Natural killer cell (primary cell): ENCODE results near the gene PDZRN4. TPM values are rescaled to one million over a fixed set of nuclear protein-coding genes. Genes with fewer than 3 reads are reported as not detected.

ENCODE experiments used
- ATAC-seq, 3 donors: fragments of 150-1000 bp in 2 of 3; fragments of 200-7000 bp in 1 of 3; cut with Tn5 transposase; 1 replicate in 1 of 3; 2 replicates in 2 of 3; pipeline ENCODE4 v1.10.0; 2021; ENCODE audit warnings: mild to moderate bottlenecking in 2 of 3, moderate library complexity in 2 of 3
- DNase-seq, 2 donors: peaks; one replicate each; pipeline versions ENCODE4 v3.0.0 to v3.0.0-alpha.2; 2013 to 2021; ENCODE audit warnings: mixed read lengths in 1 of 2
- H3K27ac ChIP-seq: one replicate; pipeline ENCODE4 v1.5.1; 2013; ENCODE audit warnings: mild to moderate bottlenecking, low read length
- H3K27me3 ChIP-seq: one replicate; pipeline ENCODE4 v1.6.1; 2013; ENCODE audit warnings: low read length; ENCODE audit not compliant: control insufficient read depth, insufficient read depth
- H3K36me3 ChIP-seq: one replicate; pipeline ENCODE4 v1.6.1; 2013; ENCODE audit warnings: low read length; ENCODE audit not compliant: control insufficient read depth, insufficient read depth
- H3K4me1 ChIP-seq: one replicate; pipeline ENCODE4 v1.6.1; 2013; ENCODE audit warnings: low read length; ENCODE audit not compliant: control insufficient read depth, insufficient read depth
- H3K4me3 ChIP-seq: one replicate; pipeline ENCODE4 v1.5.1; 2013; ENCODE audit warnings: low read length
- H3K9me3 ChIP-seq: one replicate; pipeline ENCODE4 v1.6.1; 2013; ENCODE audit warnings: low read length; ENCODE audit not compliant: control insufficient read depth, insufficient read depth
- H3K27ac Mint-ChIP-seq, 2 donors: one replicate each; pipeline ENCODE4 v1.8.0; 2022; ENCODE audit warnings: mild to moderate bottlenecking in 2 of 2, mixed read lengths in 2 of 2, moderate library complexity in 1 of 2
- H3K27me3 Mint-ChIP-seq, 2 donors: one replicate each; pipeline ENCODE4 v1.8.0; 2022; ENCODE audit warnings: low read depth in 2 of 2, mixed read lengths in 2 of 2
- H3K36me3 Mint-ChIP-seq: one replicate; pipeline ENCODE4 v1.8.0; 2022; ENCODE audit warnings: mixed read lengths
- H3K4me1 Mint-ChIP-seq, 2 donors: one replicate each; pipeline ENCODE4 v1.8.0; 2022; ENCODE audit warnings: mixed read lengths in 2 of 2
- H3K4me3 Mint-ChIP-seq: one replicate; pipeline ENCODE4 v1.8.0; 2022; ENCODE audit warnings: mild to moderate bottlenecking, moderate library complexity, mixed read lengths
- H3K9me3 Mint-ChIP-seq, 2 donors: one replicate each; pipeline ENCODE4 v1.8.0; 2022; ENCODE audit warnings: mixed read lengths in 2 of 2
- WGBS: methylation state at CpG from one replicate; pipeline ENCODE4 v1.1.7; 2013; ENCODE audit warnings: missing lambda C conversion rate; ENCODE audit not compliant: insufficient coverage; 5-methylcytosine and 5-hydroxymethylcytosine counted together
- intact Hi-C: fragments of 100-400 bp; cut with micrococcal nuclease; formaldehyde crosslinking; loops from one replicate; pipeline ENCODE4 v1.14.2; 2022
- total RNA-seq, 4 donors: library from RNA; stranded (reverse); fragments of 120-200 nt in 1 of 4; gene quantifications; one replicate each; pipeline versions ENCODE4 v1.2.3 to v1.2.4, GENCODE V29; 2013 to 2022
- TF ChIP-seq, protein P1 (sequence below): fragments of 200-600 bp; IDR thresholded peaks from one replicate; pipeline ENCODE4 v1.8.0; 2022; ENCODE audit warnings: antibody characterized with exemption

The PDZRN4 gene
- total RNA-seq, 3 donors from 2014 or later (not counting 1 experiment from before 2014, with no cell fraction given), result not detected

DNA sequence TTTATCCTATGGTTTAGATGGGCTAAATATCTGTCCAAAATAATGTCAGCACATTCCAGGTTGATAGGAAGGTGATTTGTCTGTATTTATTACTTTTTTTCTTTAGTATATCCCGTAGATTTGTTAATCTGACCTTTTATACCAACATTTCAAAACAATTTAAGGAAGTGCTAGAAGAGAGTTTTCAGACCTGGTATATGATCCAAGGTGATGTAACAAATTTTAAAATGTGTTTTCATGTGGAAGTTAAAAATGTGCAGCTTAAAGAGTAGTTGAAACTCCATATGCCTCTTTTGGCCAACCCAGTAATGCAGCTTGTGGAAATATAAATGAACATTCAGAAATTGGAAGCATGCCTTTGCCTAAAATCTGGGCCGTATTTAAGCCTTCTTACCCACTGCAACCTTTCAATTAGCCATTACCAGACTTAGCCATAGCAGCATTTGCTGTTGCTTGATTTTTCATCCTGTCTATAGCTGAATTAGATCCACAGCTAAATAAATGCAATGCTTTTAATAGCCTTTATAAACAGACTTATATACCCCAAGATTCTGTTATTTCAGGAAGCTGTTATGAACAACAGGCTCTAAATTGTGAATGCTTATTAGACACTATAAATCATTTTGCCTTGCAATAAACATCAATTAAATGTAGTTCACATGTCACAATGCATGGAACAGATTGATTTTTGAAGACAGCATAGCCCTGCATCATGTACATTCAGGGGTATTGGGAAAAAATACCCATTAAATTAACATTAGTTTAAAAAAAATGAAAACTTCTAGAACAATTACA, 271.2 kb downstream of the PDZRN4 start:
- Mint-ChIP-seq H3K4me1 (no peaks in the 10 kb centered on the region), H3K27ac (no peak overlapping the region), H3K9me3 (peaks cover 3 to 9% of the 10 kb centered on the region in 2 donors), H3K36me3 (no peaks in the 10 kb centered on the region), H3K4me3 (no peak overlapping the region), H3K27me3 (peaks cover 0 to 3% of the 10 kb centered on the region in 2 donors)
- H3K27ac ChIP-seq, result no peak overlapping the region
- intact Hi-C loops, result no loop called here
- DNase-seq (no peak), ATAC-seq (no peak)
- no peak overlapping the region for H3K4me3 ChIP-seq
- no peaks in the 10 kb centered on the region for H3K4me1 ChIP-seq
- no peaks in the 10 kb centered on the region for H3K27me3 ChIP-seq
- TF ChIP-seq, protein P1, sequence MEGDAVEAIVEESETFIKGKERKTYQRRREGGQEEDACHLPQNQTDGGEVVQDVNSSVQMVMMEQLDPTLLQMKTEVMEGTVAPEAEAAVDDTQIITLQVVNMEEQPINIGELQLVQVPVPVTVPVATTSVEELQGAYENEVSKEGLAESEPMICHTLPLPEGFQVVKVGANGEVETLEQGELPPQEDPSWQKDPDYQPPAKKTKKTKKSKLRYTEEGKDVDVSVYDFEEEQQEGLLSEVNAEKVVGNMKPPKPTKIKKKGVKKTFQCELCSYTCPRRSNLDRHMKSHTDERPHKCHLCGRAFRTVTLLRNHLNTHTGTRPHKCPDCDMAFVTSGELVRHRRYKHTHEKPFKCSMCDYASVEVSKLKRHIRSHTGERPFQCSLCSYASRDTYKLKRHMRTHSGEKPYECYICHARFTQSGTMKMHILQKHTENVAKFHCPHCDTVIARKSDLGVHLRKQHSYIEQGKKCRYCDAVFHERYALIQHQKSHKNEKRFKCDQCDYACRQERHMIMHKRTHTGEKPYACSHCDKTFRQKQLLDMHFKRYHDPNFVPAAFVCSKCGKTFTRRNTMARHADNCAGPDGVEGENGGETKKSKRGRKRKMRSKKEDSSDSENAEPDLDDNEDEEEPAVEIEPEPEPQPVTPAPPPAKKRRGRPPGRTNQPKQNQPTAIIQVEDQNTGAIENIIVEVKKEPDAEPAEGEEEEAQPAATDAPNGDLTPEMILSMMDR, result no peak
- H3K9me3 ChIP-seq, result no peaks in the 10 kb centered on the region
- no peaks in the 10 kb centered on the region for H3K36me3 ChIP-seq
- WGBS, result 94% methylated on average over 1 of the region's 2 CpGs

DNA sequence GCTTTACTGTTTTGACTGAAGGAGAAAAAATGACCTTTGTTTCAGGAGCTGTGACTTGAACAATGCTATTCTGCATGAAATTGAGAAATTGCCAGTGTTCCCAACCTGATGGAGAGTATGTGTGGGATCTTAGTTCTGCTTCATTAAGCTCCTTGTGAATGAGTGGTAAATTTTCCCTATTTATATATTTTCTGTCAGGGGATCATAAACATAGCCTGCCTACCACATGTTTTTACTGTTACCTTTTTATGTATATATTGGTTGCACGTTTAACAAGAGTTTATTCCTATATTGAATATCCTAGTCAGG, 271.7 kb downstream of the PDZRN4 start:
- Mint-ChIP-seq H3K9me3 (peaks cover 3 to 7% of the 10 kb centered on the region in 2 donors), H3K36me3 (no peaks in the 10 kb centered on the region), H3K4me1 (no peaks in the 10 kb centered on the region), H3K27me3 (peaks cover 0 to 3% of the 10 kb centered on the region in 2 donors), H3K4me3 (no peak overlapping the region), H3K27ac (no peak overlapping the region)
- Histone ChIP-seq H3K9me3 (no peaks in the 10 kb centered on the region), H3K27ac (no peak overlapping the region), H3K4me3 (no peak overlapping the region), H3K27me3 (no peaks in the 10 kb centered on the region), H3K36me3 (no peaks in the 10 kb centered on the region), H3K4me1 (no peaks in the 10 kb centered on the region)
- no CpG with 5 or more reads among the region's 1 CpG for WGBS
- intact Hi-C loops, result no loop called here
- ATAC-seq (no peak), DNase-seq (no peak)
- TF ChIP-seq, protein P1, result no peak

DNA sequence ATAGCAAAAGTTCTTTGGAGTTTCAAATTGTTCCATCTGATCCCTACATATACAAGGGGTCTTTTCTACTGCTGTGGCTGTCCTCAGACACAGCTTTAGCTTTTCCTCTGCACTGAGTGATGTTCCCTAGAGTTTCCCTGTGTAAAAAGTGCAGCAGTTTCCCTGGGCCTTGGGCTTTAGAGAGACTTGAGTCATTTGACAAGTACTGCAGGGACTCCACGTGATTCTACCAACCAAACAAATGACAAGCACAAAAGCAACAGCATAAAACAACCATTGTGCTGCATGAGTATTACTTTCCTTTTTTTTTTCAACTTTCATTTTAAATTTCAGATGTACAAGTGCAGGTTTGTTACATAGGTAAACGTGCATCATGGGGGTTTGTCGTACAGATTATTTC, 272.8 kb downstream of the PDZRN4 start:
- Histone ChIP-seq H3K27me3 (no peaks in the 10 kb centered on the region), H3K4me1 (no peaks in the 10 kb centered on the region), H3K9me3 (no peaks in the 10 kb centered on the region), H3K4me3 (no peak overlapping the region), H3K27ac (no peak overlapping the region), H3K36me3 (no peaks in the 10 kb centered on the region)
- peaks cover 0 to 1% of the 10 kb centered on the region in 2 donors for H3K27me3 Mint-ChIP-seq
- DNase-seq (no peak), ATAC-seq (no peak)
- no peak overlapping the region for H3K4me3 Mint-ChIP-seq
- no peak overlapping the region for H3K27ac Mint-ChIP-seq
- H3K9me3 Mint-ChIP-seq, result peaks cover 1 to 5% of the 10 kb centered on the region in 2 donors
- TF ChIP-seq, protein P1, result no peak
- no peaks in the 10 kb centered on the region for H3K4me1 Mint-ChIP-seq
- WGBS, result 87% methylated on average over 3 of the region's 3 CpGs
- intact Hi-C loops, result no loop called here
- H3K36me3 Mint-ChIP-seq, result no peaks in the 10 kb centered on the region

DNA sequence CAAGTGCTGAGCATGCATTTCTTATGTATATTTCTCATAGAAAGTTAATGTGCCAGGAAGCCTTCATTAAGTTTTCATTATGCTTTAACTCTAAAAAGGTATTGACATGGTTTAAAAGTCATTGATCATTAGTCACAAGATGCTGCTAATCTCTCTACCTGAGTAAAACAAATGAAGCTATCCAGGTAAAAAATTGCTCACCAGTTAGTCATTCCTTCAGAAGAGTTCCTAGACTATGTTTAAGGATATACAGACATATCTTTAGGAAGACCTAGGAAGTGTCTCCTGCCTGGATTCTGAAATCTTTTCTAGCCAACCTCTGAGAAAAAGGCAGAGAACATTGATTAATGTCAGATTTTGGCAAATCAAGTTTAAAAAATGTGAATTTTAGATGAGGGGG, 274.2 kb downstream of the PDZRN4 start:
- Mint-ChIP-seq H3K4me3 (no peak overlapping the region), H3K36me3 (no peaks in the 10 kb centered on the region), H3K27ac (no peak overlapping the region), H3K4me1 (no peaks in the 10 kb centered on the region), H3K9me3 (peaks cover 0 to 4% of the 10 kb centered on the region in 2 donors), H3K27me3 (no peaks in the 10 kb centered on the region)
- Histone ChIP-seq H3K36me3 (no peaks in the 10 kb centered on the region), H3K27ac (no peak overlapping the region), H3K9me3 (no peaks in the 10 kb centered on the region), H3K27me3 (no peaks in the 10 kb centered on the region), H3K4me3 (no peak overlapping the region), H3K4me1 (no peaks in the 10 kb centered on the region)
- TF ChIP-seq, protein P1, result no peak
- no peak for DNase-seq
- intact Hi-C loops, result no loop called here
- no peak for ATAC-seq
